HG03432 (cell line): ENCODE results near the gene NNAT.
"Not testable (repeated sequence)": the region's sequence is repeated elsewhere in the genome, so short reads cannot be mapped to it uniquely, and the experiment has no call there.

ENCODE experiments used
- ATAC-seq: cut with Tn5 transposase; IDR thresholded peaks from one replicate; pipeline ENCODE4 v1.9.1; 2021; ENCODE audit warnings: mild to moderate bottlenecking, moderate library complexity; ENCODE audit not compliant: unreplicated experiment

NNAT gene

GRCh38 chr20:37521061-37521771 is at the start of gene NNAT:
TSS of gene NNAT (plus strand) at chr20:37521250. CDS start at chr20:37521332, 82 bp downstream.
- ATAC-seq = no peak

- ATAC-seq = no peak
These were observed 49.3 kb upstream of the NNAT start for GRCh38 chr20:37471741-37472235.

GRCh38 chr20:37472435-37472834 is 48.6 kb upstream of the NNAT start:
- not testable (repeated sequence) for ATAC-seq

GRCh38 chr20:37473249-37474000 is 47.6 kb upstream of the NNAT start:
- ATAC-seq = no peak

GRCh38 chr20:37474386-37474785 is 46.7 kb upstream of the NNAT start:
- ATAC-seq = no peak

GRCh38 chr20:37475252-37475651 is 45.8 kb upstream of the NNAT start:
- ATAC-seq = no peak

GRCh38 chr20:37477041-37477440 is 44.0 kb upstream of the NNAT start:
- ATAC-seq = no peak

- no peak for ATAC-seq
These were observed 41.8 kb upstream of the NNAT start for GRCh38 chr20:37479266-37479665.

- ATAC-seq = no peak
These were observed 40.9 kb upstream of the NNAT start for GRCh38 chr20:37479925-37480691.

- no peak for ATAC-seq
These were observed 40.1 kb upstream of the NNAT start for GRCh38 chr20:37480919-37481318.

- no peak for ATAC-seq
These were observed 39.4 kb upstream of the NNAT start for GRCh38 chr20:37481610-37482009.

GRCh38 chr20:37484331-37484730 is 36.7 kb upstream of the NNAT start:
- ATAC-seq = no peak

- ATAC-seq = not testable (repeated sequence)
These were observed 34.8 kb upstream of the NNAT start for GRCh38 chr20:37486209-37486608.

- ATAC-seq = no peak
These were observed 30.2 kb upstream of the NNAT start for GRCh38 chr20:37490663-37491350.

GRCh38 chr20:37492096-37492625 is 28.9 kb upstream of the NNAT start:
- no peak for ATAC-seq

GRCh38 chr20:37492945-37493344 is 28.1 kb upstream of the NNAT start:
- ATAC-seq = no peak

- no peak for ATAC-seq
These were observed 26.7 kb upstream of the NNAT start for GRCh38 chr20:37494301-37494700.

- no peak for ATAC-seq
These were observed 26.3 kb upstream of the NNAT start for GRCh38 chr20:37494796-37495195.

GRCh38 chr20:37498066-37498665 is 22.9 kb upstream of the NNAT start:
- ATAC-seq = no peak

GRCh38 chr20:37500311-37500710 is 20.7 kb upstream of the NNAT start:
- no peak for ATAC-seq
